GM12801 (cell line): ENCODE data around the gene TLE6.

ENCODE experiments used
- TF ChIP-seq, protein P1 (sequence below): IDR thresholded peaks from one replicate; pipeline ENCODE4 v1.5.1; 2011; ENCODE audit warnings: control low read depth; ENCODE audit not compliant: insufficient read length; ENCODE audit errors: extremely low read depth

TLE6 gene

GRCh38 chr19:3041761-3042620 lies 64.6 kb downstream of the TLE6 start:
- TF ChIP-seq, protein P1, sequence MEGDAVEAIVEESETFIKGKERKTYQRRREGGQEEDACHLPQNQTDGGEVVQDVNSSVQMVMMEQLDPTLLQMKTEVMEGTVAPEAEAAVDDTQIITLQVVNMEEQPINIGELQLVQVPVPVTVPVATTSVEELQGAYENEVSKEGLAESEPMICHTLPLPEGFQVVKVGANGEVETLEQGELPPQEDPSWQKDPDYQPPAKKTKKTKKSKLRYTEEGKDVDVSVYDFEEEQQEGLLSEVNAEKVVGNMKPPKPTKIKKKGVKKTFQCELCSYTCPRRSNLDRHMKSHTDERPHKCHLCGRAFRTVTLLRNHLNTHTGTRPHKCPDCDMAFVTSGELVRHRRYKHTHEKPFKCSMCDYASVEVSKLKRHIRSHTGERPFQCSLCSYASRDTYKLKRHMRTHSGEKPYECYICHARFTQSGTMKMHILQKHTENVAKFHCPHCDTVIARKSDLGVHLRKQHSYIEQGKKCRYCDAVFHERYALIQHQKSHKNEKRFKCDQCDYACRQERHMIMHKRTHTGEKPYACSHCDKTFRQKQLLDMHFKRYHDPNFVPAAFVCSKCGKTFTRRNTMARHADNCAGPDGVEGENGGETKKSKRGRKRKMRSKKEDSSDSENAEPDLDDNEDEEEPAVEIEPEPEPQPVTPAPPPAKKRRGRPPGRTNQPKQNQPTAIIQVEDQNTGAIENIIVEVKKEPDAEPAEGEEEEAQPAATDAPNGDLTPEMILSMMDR: no peak

GRCh38 chr19:3042621-3043267 lies 65.4 kb downstream of the TLE6 start:
- TF ChIP-seq, protein P1: no peak
